Testis (tissue), 2 donors: ENCODE measurements around the gene PRUNE1.

Experiments used
- POLR2A ChIP-seq: fragments of 450-650 bp; IDR thresholded peaks from one replicate; pipeline ENCODE4 v1.6.1; 2017; ENCODE audit warnings: antibody characterized with exemption, mild to moderate bottlenecking, moderate library complexity
- TF ChIP-seq, protein P1 (sequence below), 3 experiments: fragments of 450-650 bp in 2 of 3; fragments of 200-600 bp in 1 of 3; sonication (generic) in 1 of 3; IDR thresholded peaks; one replicate each; pipeline ENCODE4 v1.5.1; 2016 to 2019; ENCODE audit warnings: antibody characterized with exemption in 3 of 3, mild to moderate bottlenecking in 2 of 3, moderate library complexity in 1 of 3

DNA sequence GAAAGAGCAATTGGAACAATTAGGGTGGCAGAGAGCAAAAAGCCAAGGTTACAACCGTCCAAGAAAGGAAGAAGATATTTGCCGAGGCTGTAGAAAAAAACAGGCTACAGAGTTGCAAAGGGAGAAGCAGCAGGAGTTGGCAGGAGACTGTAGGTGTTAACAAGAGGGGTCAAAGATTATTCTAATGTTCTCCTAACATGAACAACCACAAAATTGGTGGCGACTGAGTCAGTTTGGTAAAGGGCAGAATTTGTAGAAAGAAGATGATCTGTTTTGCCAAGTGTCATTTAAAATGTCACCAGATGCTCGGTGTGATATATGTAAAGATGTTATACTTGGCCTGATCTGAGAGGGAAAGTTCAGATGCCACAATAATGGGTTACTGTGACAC is 401 bp upstream of the PRUNE1 start:
- TF ChIP-seq, protein P1, sequence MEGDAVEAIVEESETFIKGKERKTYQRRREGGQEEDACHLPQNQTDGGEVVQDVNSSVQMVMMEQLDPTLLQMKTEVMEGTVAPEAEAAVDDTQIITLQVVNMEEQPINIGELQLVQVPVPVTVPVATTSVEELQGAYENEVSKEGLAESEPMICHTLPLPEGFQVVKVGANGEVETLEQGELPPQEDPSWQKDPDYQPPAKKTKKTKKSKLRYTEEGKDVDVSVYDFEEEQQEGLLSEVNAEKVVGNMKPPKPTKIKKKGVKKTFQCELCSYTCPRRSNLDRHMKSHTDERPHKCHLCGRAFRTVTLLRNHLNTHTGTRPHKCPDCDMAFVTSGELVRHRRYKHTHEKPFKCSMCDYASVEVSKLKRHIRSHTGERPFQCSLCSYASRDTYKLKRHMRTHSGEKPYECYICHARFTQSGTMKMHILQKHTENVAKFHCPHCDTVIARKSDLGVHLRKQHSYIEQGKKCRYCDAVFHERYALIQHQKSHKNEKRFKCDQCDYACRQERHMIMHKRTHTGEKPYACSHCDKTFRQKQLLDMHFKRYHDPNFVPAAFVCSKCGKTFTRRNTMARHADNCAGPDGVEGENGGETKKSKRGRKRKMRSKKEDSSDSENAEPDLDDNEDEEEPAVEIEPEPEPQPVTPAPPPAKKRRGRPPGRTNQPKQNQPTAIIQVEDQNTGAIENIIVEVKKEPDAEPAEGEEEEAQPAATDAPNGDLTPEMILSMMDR (IDR thresholded peaks at IDR 0.05) = no peak
- no peak for TF ChIP-seq POLR2A
